Measurements from ENCODE around the gene SLFN14.
"Not testable (repeated sequence)": the region's sequence is repeated elsewhere in the genome, so short reads cannot be mapped to it uniquely, and the experiment has no call there.

The SLFN14 gene

GRCh38 chr17:35560703-35561102, at the start of gene SLFN14:
Gene SLFN14 (minus strand): TSS chr17:35560819. CDS start chr17:35558062, 2,757 bp downstream.
- no peak for DNase-seq

GRCh38 chr17:35609831-35610230, 49.2 kb upstream of the SLFN14 start:
- no peak for DNase-seq

GRCh38 chr17:35607239-35607847, 46.7 kb upstream of the SLFN14 start:
- no peak for DNase-seq

GRCh38 chr17:35605678-35606077, 45.1 kb upstream of the SLFN14 start:
- no peak for DNase-seq

- DNase-seq, result no peak
Measured at GRCh38 chr17:35603674-35604073, 43.1 kb upstream of the SLFN14 start.

GRCh38 chr17:35597604-35598003, 37.0 kb upstream of the SLFN14 start:
- no peak for DNase-seq

GRCh38 chr17:35596530-35597233, 36.1 kb upstream of the SLFN14 start:
- no peak for DNase-seq

GRCh38 chr17:35596072-35596471, 35.5 kb upstream of the SLFN14 start:
- no peak for DNase-seq

GRCh38 chr17:35588196-35588920, 27.7 kb upstream of the SLFN14 start:
- DNase-seq, result peak in 1 of 2 donors; percentile 25

- DNase-seq, result peak; percentile 94 to 97
Measured at GRCh38 chr17:35587074-35587961, 26.7 kb upstream of the SLFN14 start, which contains the start of gene AP2B1. Gene AP2B1 (plus strand): TSS chr17:35587322. CDS start chr17:35594031, 6,709 bp downstream.

- DNase-seq, result no peak
Measured at GRCh38 chr17:35586569-35587073, 26.0 kb upstream of the SLFN14 start.

- DNase-seq, result no peak
Measured at GRCh38 chr17:35584061-35584460, 23.4 kb upstream of the SLFN14 start.

GRCh38 chr17:35578929-35579432, 18.4 kb upstream of the SLFN14 start:
- no peak for DNase-seq

- DNase-seq, result peak; percentile 82 to 87
Measured at GRCh38 chr17:35578197-35578928, 17.7 kb upstream of the SLFN14 start, which contains the start of gene PEX12. Gene PEX12 (minus strand): TSS chr17:35578571. CDS start chr17:35578021, 550 bp downstream.

- DNase-seq, result peak in 1 of 2 donors; percentile 8
Measured at GRCh38 chr17:35577830-35578196, 17.2 kb upstream of the SLFN14 start.

GRCh38 chr17:35575759-35576158, 15.1 kb upstream of the SLFN14 start:
- no peak for DNase-seq

GRCh38 chr17:35569405-35569804, 8.8 kb upstream of the SLFN14 start:
- DNase-seq, result no peak

GRCh38 chr17:35568561-35568960, 7.9 kb upstream of the SLFN14 start:
- peak; percentile 44 to 53 for DNase-seq

- DNase-seq, result no peak
Measured at GRCh38 chr17:35566968-35567367, 6.3 kb upstream of the SLFN14 start.

- DNase-seq, result not testable (repeated sequence)
Measured at GRCh38 chr17:35563181-35563580, 2.6 kb upstream of the SLFN14 start.

GRCh38 chr17:35559495-35560210, 966 bp downstream of the SLFN14 start:
- no peak for DNase-seq
